Fibroblast of skin of right biceps (primary cell): ENCODE measurements around the gene TNNT2.

Experiments
- DNase-seq: peaks from one replicate; pipeline ENCODE4 v3.0.0-alpha.2; 2013

Gene TNNT2

DNA sequence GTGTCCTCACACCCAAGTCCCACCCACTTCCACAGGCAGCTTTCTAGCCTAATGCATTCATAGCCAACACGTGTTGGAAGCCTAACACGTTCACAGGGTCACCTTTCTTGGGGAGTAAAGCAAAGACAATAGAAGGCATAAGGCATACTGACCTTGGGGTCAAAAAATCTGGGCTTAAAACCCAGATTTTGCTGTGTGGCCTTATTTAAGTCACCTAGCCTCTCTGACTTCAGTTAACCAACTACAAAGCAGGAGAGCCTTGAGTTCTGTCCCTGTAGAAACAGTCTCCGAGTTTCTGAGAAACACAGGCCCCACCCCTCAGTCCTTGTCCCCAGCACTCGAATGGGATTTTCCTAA is 1.4 kb downstream of the TNNT2 start:
- no peak for DNase-seq

DNA sequence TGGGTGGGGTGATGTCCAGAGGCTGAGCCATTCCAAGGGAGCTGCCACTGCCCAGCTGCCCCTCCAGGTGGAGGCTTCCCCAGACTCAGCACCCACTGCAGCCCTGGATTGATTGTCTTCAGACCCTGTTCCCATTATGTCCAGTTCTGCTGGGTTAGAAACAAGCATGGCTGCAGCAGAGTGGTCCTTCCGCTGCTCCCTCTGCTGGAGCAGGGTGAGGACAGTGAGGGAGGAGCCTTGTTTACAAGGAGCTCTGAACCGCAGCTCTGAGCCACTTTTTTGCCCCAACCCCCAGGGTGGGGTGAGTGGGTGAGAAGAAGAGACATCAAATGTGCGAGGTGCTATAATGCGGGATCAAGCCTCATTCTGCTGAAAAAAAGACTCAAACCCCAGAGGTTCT is 2.3 kb downstream of the TNNT2 start:
- no peak for DNase-seq

DNA sequence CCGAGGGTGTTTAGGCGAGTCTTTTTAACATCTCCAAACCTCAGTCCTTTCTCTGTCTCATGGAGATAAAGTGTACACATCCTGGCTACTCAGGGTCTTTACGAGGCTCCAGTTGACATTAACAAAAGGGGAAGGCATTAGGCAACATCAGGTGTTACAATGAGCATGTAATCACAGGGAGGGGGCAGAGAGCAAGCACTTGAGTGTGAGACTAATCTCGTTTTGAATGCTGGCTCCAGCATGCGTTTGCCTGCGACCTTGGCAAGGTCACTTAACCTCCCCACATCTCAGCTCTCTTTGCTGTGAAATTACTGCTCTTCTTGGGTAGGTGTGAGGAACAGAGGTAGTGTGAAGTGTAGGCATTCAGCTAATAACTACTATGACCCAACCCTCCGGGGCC is 3.1 kb downstream of the TNNT2 start:
- DNase-seq: no peak

GRCh38 chr1:201371792-201372191 is 5.7 kb downstream of the TNNT2 start:
- no peak for DNase-seq

DNA sequence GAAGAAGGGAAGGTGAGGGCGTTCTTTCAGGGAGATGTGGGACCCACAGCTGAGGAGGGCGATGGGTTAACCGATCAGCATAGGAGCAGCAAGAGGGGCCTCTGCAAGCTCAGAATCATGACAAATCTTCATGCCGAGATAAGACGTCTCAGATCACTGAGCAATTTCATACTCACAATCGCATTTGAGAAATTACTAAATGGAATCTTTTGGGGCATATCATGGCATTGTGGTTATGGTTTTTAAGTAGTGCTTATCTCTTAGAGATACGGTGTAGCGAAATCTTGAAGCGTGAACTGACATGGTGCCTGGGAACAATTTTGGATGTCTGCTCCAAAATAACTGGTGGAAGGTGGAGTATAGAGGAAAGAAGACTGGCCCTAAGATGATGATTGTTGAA is 6.2 kb downstream of the TNNT2 start:
- no peak for DNase-seq

DNA sequence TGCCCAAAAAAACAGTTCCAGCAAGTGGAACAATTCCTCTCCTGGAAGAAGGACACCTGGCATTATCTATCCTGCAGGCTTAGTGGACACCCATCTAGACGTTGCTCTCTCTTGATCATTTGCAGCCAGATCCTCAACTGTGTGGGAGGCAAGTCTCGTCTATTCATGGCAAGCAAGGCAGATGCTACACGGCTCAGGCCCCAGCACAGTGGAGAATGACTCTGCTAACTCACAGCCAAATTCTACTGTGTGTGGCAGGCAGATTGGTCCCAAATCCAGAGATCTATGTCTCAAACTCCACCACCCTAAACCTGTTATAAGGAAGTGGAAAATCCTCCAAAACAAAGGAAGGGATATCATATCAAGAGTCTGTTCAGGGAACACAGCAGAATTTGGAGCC is 7.0 kb downstream of the TNNT2 start:
- DNase-seq: no peak

DNA sequence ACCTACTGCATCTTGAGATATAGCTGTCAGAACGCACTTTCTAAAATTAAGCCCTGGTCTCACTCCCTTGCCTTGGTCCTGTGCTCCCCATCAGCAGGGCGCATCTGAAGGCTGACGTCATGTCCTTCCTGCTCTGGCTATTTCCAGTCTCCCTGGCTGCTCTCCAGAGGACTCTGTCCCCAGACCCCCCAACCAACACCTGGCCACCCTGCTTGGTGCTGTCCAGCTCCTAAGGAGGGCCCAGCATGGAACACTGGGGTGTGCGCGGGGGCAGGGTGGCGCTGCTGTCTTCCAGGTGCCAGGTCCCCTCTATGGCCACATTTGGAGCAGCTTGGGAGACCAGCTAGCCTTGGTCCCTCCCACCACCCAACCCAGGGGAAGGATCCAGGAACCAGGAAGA is 8.3 kb downstream of the TNNT2 start:
- DNase-seq: no peak

DNA sequence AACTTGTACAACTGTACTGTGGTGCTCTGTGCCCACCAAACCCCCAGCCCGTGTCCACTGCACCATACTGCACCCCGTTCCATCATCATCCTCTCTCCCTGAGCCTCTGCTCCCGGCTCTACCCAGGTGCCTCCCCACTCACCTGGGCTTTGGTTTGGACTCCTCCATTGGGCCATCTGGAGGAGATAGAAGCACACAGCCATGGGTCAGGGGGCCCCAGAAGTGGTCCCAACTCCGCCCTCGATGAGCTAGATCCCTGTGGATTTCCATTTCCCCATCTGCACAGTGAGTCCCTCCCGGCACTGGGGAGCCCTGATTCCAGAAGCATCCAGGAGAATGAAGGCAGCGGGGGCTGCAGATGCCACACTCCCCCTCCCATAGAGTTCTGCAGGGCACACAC is 10.8 kb downstream of the TNNT2 start:
- DNase-seq: no peak

- DNase-seq: no peak
Measured at GRCh38 chr1:201365251-201365650, 12.2 kb downstream of the TNNT2 start.

DNA sequence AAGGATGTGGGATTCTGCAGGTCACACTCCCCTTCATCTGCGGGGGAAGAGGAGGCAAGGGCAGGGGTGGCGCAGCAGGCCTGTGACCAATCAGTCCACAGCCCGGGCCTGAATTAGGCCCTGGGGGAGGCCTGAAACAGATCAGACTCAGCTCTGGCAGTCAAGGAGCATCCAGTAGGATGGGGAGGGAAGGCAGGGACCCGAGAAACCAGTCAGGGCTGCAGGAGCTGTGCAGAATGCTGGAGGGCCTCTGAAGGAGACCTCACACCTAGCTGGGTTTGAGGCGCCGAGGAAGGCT is 12.7 kb downstream of the TNNT2 start:
- no peak for DNase-seq

DNA sequence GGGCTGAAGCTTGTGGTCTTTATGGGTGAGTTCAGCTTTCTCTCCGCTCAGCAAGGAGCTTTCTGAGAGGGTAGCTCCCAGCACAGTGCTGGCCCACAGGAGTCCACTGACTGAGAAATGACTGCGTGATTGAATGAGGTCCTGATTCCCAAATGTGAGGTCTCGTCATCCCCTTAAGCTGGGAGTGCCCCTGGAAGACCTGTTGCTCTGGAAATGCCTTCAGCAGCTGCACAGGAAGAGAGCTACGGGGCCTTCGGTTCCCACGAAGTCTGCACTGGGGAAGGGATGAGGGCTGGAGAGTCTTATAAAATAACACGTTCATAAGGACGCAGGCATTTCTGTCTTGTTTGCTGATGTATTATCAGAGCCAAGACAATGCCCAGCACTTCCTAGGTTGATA is 14.0 kb downstream of the TNNT2 start:
- DNase-seq: no peak

DNA sequence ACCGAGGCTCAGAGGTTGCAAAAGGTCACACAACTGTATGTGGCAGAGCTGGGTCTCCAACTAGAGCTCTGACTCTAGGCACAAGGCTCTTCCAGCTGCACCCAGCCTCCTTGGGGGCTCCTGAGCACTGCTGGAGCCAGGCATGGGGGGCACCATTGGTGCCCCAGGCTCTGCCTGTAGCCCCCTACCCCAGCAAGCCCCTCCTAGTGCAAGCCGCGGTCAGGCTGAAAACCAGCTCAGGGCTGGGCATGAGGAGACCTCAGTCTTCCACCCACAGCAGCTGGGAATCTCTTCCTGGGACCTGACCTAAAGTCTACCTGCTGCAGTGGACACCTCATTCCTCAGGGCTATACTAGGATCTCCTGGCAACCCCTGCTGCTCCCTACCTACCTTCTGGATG is 14.6 kb downstream of the TNNT2 start:
- no peak for DNase-seq

GRCh38 chr1:201361652-201362504 is 15.6 kb downstream of the TNNT2 start:
- DNase-seq: peak; percentile 42

- no peak for DNase-seq
Measured at GRCh38 chr1:201360901-201361651, 16.4 kb downstream of the TNNT2 start.

DNA sequence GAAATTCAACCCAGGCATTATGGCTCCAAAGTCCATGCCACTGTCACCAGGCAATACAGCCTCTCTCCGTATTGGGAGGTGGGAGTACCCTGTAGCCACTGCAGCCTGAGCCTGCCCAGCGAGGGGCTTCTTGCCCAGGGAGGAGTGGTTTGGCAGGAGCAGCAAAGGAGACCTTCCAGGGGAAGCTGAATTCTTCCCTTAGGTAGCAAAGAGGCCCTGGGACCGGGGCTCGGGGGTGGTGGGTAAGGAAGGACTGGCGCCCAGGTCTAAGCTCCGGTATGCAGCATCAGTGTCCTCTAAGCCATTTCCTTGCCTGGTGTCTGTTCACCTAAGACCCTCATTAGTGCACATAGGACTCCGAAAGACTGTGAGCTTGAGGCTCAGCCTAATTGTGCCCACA is 17.0 kb downstream of the TNNT2 start:
- no peak for DNase-seq

DNA sequence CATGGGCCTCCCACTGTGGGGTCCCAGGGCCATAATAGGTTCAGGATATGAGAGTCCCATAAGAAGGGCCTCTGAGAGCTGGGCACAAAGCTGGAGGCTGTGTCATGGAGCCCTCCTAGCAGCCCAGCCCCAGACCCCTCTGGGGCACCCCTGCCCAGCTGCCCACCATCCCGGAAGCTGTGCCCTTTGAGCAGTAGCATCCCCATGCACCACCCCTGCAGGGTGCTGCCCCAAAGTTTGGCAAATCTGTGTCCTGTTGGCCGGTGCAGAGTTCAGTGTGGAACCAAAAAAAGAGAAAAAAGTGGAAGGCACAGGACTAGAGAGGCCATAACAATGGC is 17.6 kb downstream of the TNNT2 start:
- DNase-seq: no peak

GRCh38 chr1:201359031-201359872 is 18.2 kb downstream of the TNNT2 start:
- no peak for DNase-seq

- peak; percentile 17 for DNase-seq
Measured at GRCh38 chr1:201358596-201358995, 18.9 kb downstream of the TNNT2 start.

DNA sequence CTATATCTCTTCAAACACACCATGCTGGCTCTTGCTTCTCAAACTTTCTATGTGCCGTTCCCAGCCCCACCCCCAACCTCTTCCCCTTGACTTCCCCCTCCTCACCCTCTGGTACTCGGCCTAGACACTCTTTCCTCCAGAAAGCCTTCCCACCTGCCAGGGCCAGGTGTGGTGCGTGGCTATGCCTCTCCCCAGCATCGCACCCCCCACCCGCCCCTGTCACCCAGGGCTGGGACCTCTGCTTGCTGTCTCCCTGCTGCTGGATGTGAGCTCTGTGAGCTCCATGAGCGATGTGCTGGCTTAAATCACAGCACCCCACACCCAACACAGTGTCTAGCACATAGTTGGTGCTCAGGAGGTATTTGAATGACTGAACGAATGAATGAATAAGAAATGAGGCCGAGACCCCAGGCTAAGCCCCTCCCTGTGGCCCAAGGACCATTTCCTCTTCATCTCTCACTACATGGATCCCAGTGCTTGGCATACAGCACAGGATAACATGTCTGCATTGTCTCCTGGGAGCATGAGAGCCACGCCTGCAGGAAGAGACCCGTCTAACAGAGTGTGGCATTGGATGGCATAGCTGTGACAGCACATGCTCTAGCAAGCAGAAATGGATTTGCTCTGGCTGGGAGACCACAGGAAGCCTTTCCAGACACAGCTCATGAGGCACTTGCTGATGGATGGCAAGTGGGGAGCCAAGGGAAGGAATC is 19.7 kb downstream of the TNNT2 start:
- no peak for DNase-seq

DNA sequence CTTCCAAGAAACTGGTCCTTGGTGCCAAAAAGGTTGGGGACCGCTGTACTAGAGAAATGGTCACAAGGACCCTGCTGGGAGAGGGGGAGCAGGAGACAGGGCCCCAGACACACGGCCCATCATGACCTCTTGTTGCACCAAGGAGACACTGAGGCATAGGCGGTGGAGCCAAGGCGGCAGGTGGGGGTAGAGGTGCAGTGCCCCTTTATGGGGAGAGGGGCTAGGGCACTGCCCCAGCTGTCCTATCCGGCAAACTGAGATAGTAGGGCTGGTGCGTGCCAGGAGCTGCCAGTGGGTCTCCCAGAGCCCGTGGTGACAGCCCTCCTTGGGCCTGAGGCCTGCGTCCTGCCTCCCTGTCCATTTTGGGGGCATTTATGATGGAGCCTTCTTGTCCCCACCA is 20.3 kb downstream of the TNNT2 start:
- no peak for DNase-seq

DNA sequence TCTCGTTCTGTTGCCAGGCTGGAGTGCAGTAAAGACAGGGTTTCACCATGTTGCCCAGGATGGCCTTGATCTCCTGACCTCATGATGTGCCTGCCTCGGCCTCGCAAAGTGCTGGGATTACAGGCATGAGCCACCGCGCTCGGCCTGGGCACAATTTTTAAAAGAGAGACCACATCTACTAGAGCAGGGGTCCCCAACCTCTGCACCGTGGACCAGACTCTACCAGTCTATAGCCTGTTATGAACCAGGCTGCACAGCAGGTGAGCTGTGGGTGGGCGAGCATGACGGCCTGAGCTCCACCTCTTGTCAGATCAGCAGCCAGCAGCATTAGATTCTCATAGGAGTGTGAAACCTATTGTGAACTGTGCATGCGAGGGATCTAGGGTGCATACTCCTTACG is 20.8 kb downstream of the TNNT2 start:
- DNase-seq: no peak

DNA sequence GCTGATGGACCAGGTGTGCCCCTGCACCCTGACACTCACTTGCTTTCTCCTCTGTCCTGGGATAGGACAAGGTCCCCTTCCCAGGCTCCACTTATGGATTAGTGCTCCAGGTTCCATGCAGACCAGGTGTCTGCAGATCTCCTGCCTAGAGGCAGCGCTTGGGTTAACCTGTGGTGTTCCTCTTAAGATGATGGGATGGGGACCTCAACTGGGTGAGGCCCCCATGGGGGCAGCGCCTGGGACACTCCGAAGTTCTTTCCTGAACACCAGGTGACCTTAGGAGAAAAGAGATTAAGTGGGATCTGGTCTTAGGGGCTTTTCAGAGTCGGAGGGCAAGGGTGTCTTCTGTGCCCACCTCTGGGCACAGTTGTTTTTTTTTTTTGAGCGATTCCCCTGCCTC is 21.2 kb downstream of the TNNT2 start:
- no peak for DNase-seq

- DNase-seq: no peak
Measured at GRCh38 chr1:201355471-201355870, 22.0 kb downstream of the TNNT2 start.
